Activated naive CD4-positive, alpha-beta T cell treated with anti-CD3 and anti-CD28 coated beads, Interleukin-2, amount 50 U/mL, for 24 hours (primary cell): Measurements from ENCODE around the gene MPC1.
"Not testable (repeated sequence)": the region's sequence is repeated elsewhere in the genome, so short reads cannot be mapped to it uniquely, and the experiment has no call there.

Experiments
- H3K27ac Mint-ChIP-seq: one replicate; pipeline ENCODE4 v1.8.0; 2021; ENCODE audit warnings: mild to moderate bottlenecking, mixed read lengths
- H3K27me3 Mint-ChIP-seq: one replicate; pipeline ENCODE4 v1.8.0; 2021; ENCODE audit warnings: mixed read lengths
- H3K36me3 Mint-ChIP-seq: one replicate; pipeline ENCODE4 v1.8.0; 2021; ENCODE audit warnings: mixed read lengths
- H3K4me1 Mint-ChIP-seq: one replicate; pipeline ENCODE4 v1.8.0; 2021; ENCODE audit warnings: mixed read lengths
- H3K4me3 Mint-ChIP-seq: one replicate; pipeline ENCODE4 v1.8.0; 2021; ENCODE audit warnings: mild to moderate bottlenecking, mixed read lengths
- H3K9me3 Mint-ChIP-seq: one replicate; pipeline ENCODE4 v1.8.0; 2021; ENCODE audit warnings: mixed read lengths

Gene MPC1

GRCh38 chr6:166412156-166412910 is 29.6 kb upstream of the MPC1 start:
- Mint-ChIP-seq H3K4me1 (peaks cover 80% of the 10 kb centered on the region), H3K4me3 (peak overlapping the region; percentile 75), H3K9me3 (peaks cover 6% of the 10 kb centered on the region), H3K27ac (peak overlapping the region; percentile 81), H3K27me3 (no peaks in the 10 kb centered on the region), H3K36me3 (peaks cover 7% of the 10 kb centered on the region)

GRCh38 chr6:166411721-166412151 is 29.0 kb upstream of the MPC1 start:
- no peaks in the 10 kb centered on the region for H3K27me3 Mint-ChIP-seq
- peaks cover 4% of the 10 kb centered on the region for H3K9me3 Mint-ChIP-seq
- H3K36me3 Mint-ChIP-seq, result peaks cover 4% of the 10 kb centered on the region
- peak overlapping the region; percentile 75 for H3K4me3 Mint-ChIP-seq
- peaks cover 74% of the 10 kb centered on the region for H3K4me1 Mint-ChIP-seq
- peak overlapping the region; percentile 81 for H3K27ac Mint-ChIP-seq

- no peaks in the 10 kb centered on the region for H3K9me3 Mint-ChIP-seq
- H3K36me3 Mint-ChIP-seq, result peaks cover 2% of the 10 kb centered on the region
- peaks cover 69% of the 10 kb centered on the region for H3K4me1 Mint-ChIP-seq
- peak overlapping the region; percentile 75 for H3K4me3 Mint-ChIP-seq
- peak overlapping the region; percentile 81 for H3K27ac Mint-ChIP-seq
- H3K27me3 Mint-ChIP-seq, result no peaks in the 10 kb centered on the region
Observed at GRCh38 chr6:166411271-166411670, 28.5 kb upstream of the MPC1 start.

GRCh38 chr6:166410426-166410935 is 27.7 kb upstream of the MPC1 start:
- Mint-ChIP-seq H3K9me3 (no peaks in the 10 kb centered on the region), H3K27ac (no peak overlapping the region), H3K27me3 (no peaks in the 10 kb centered on the region), H3K36me3 (peaks cover 2% of the 10 kb centered on the region), H3K4me1 (peaks cover 61% of the 10 kb centered on the region), H3K4me3 (peak overlapping the region; percentile 74)

- no peaks in the 10 kb centered on the region for H3K36me3 Mint-ChIP-seq
- no peak overlapping the region for H3K4me3 Mint-ChIP-seq
- H3K9me3 Mint-ChIP-seq, result no peaks in the 10 kb centered on the region
- H3K27ac Mint-ChIP-seq, result no peak overlapping the region
- no peaks in the 10 kb centered on the region for H3K27me3 Mint-ChIP-seq
- peaks cover 48% of the 10 kb centered on the region for H3K4me1 Mint-ChIP-seq
Observed at GRCh38 chr6:166408936-166409755, 26.4 kb upstream of the MPC1 start.

- H3K27ac Mint-ChIP-seq, result no peak overlapping the region
- H3K4me1 Mint-ChIP-seq, result peaks cover 28% of the 10 kb centered on the region
- no peaks in the 10 kb centered on the region for H3K9me3 Mint-ChIP-seq
- no peaks in the 10 kb centered on the region for H3K36me3 Mint-ChIP-seq
- H3K27me3 Mint-ChIP-seq, result no peaks in the 10 kb centered on the region
- H3K4me3 Mint-ChIP-seq, result no peak overlapping the region
Observed at GRCh38 chr6:166406197-166406596, 23.5 kb upstream of the MPC1 start.

- H3K9me3 Mint-ChIP-seq, result no peaks in the 10 kb centered on the region
- no peaks in the 10 kb centered on the region for H3K27me3 Mint-ChIP-seq
- peak overlapping the region; percentile 84 for H3K27ac Mint-ChIP-seq
- peaks cover 20% of the 10 kb centered on the region for H3K4me1 Mint-ChIP-seq
- H3K36me3 Mint-ChIP-seq, result no peaks in the 10 kb centered on the region
- no peak overlapping the region for H3K4me3 Mint-ChIP-seq
Observed at GRCh38 chr6:166405386-166405785, 22.6 kb upstream of the MPC1 start.

- H3K27ac Mint-ChIP-seq, result no peak overlapping the region
Observed at GRCh38 chr6:166402582-166403277, 20.0 kb upstream of the MPC1 start.

GRCh38 chr6:166400649-166401250 is 18.0 kb upstream of the MPC1 start:
- H3K9me3 Mint-ChIP-seq, H3K4me1 Mint-ChIP-seq, H3K27ac Mint-ChIP-seq: not testable (repeated sequence)

More at GRCh38 chr6:166402582-166403277, 20.0 kb upstream of the MPC1 start:
- Mint-ChIP-seq H3K4me1 (peaks cover 4% of the 10 kb centered on the region), H3K27me3 (peaks cover 2% of the 10 kb centered on the region), H3K9me3 (no peaks in the 10 kb centered on the region), H3K4me3 (no peak overlapping the region), H3K36me3 (no peaks in the 10 kb centered on the region)

GRCh38 chr6:166400181-166400580 is 17.4 kb upstream of the MPC1 start:
- Mint-ChIP-seq H3K27me3 (peaks cover 2% of the 10 kb centered on the region), H3K36me3 (no peaks in the 10 kb centered on the region), H3K4me3 (no peak overlapping the region), H3K9me3 (no peaks in the 10 kb centered on the region), H3K27ac (no peak overlapping the region), H3K4me1 (peaks cover 4% of the 10 kb centered on the region)

More at GRCh38 chr6:166400649-166401250, 18.0 kb upstream of the MPC1 start:
- H3K4me3 Mint-ChIP-seq, H3K36me3 Mint-ChIP-seq, H3K27me3 Mint-ChIP-seq: not testable (repeated sequence)

- H3K36me3 Mint-ChIP-seq, result no peaks in the 10 kb centered on the region
- H3K27ac Mint-ChIP-seq, result no peak overlapping the region
- H3K4me1 Mint-ChIP-seq, result peaks cover 4% of the 10 kb centered on the region
- no peaks in the 10 kb centered on the region for H3K9me3 Mint-ChIP-seq
- no peak overlapping the region for H3K4me3 Mint-ChIP-seq
- H3K27me3 Mint-ChIP-seq, result peaks cover 2% of the 10 kb centered on the region
Observed at GRCh38 chr6:166398348-166398747, 15.6 kb upstream of the MPC1 start.

- Mint-ChIP-seq H3K27me3 (peaks cover 2% of the 10 kb centered on the region), H3K4me3 (no peak overlapping the region), H3K27ac (no peak overlapping the region), H3K4me1 (peaks cover 1% of the 10 kb centered on the region), H3K36me3 (no peaks in the 10 kb centered on the region), H3K9me3 (no peaks in the 10 kb centered on the region)
Observed at GRCh38 chr6:166397849-166398248, 15.1 kb upstream of the MPC1 start.

- no peaks in the 10 kb centered on the region for H3K9me3 Mint-ChIP-seq
- H3K36me3 Mint-ChIP-seq, result no peaks in the 10 kb centered on the region
- H3K27me3 Mint-ChIP-seq, result peaks cover 2% of the 10 kb centered on the region
- no peak overlapping the region for H3K27ac Mint-ChIP-seq
- no peak overlapping the region for H3K4me3 Mint-ChIP-seq
- H3K4me1 Mint-ChIP-seq, result no peaks in the 10 kb centered on the region
Observed at GRCh38 chr6:166395778-166396177, 13.0 kb upstream of the MPC1 start.

GRCh38 chr6:166395351-166395750 is 12.6 kb upstream of the MPC1 start:
- no peak overlapping the region for H3K27ac Mint-ChIP-seq
- H3K9me3 Mint-ChIP-seq, result no peaks in the 10 kb centered on the region

More at GRCh38 chr6:166395351-166395750, 12.6 kb upstream of the MPC1 start:
- Mint-ChIP-seq H3K4me3 (no peak overlapping the region), H3K36me3 (no peaks in the 10 kb centered on the region), H3K27me3 (peaks cover 2% of the 10 kb centered on the region), H3K4me1 (no peaks in the 10 kb centered on the region)
